A549 (cell line): ENCODE measurements around the gene DHRS4L2. TPM values are rescaled to one million over a fixed set of nuclear protein-coding genes. Genes with fewer than 3 reads are reported as not detected.

ENCODE experiments used
- ATAC-seq, 2 experiments: fragments of 200-7000 bp in 1 of 2; fragments of >200 bp in 1 of 2; cut with Nextera tagmentation in 1 of 2; cut with Tn5 transposase in 1 of 2; 3 replicates each; pipeline versions ENCODE4 v1.8.0 to v1.9.1; 2018 to 2020; ENCODE audit warnings: mild to moderate bottlenecking in 1 of 2, moderate library complexity in 1 of 2
- CTCF ChIA-PET: fragments of 300-600 bp; sonication (Branson Sonifier 250); formaldehyde crosslinking; extraction: SDS; loops from one replicate; lab custom pipeline; 2021; ENCODE audit warnings: antibody characterized with exemption, inconsistent platforms; lab: Yijun Ruan, JAX
- POLR2A ChIA-PET: fragments of 350-600 bp; formaldehyde crosslinking; extraction: SDS; loops from one replicate; lab custom pipeline; 2021; ENCODE audit warnings: antibody characterized with exemption, inconsistent platforms; lab: Yijun Ruan, JAX
- DNase-seq, 2 experiments: peaks; one replicate each; pipeline versions ENCODE4 v3.0.0 to v3.0.0-alpha.2; 2011 to 2016; ENCODE audit warnings: low read depth in 1 of 2, low spot score in 1 of 2
- FAIRE-seq: peaks from 2 replicates; lab custom pipeline; 2011; peaks lifted over from hg19 to GRCh38; lab: Jason Lieb, UNC
- H3K27ac ChIP-seq, 2 experiments: fragments of >200 bp; sonication (Bioruptor Twin); formaldehyde crosslinking; 3 replicates each; pipeline ENCODE4 v1.5.1; 2016 to 2017
- H3K4me1 ChIP-seq: fragments of >200 bp; sonication (Bioruptor Twin); formaldehyde crosslinking; 3 replicates; pipeline ENCODE4 v1.6.1; 2016
- H3K4me2 ChIP-seq: fragments of >200 bp; sonication (Bioruptor Twin); formaldehyde crosslinking; 3 replicates; pipeline ENCODE4 v1.6.1; 2016
- H3K4me3 ChIP-seq: fragments of >200 bp; sonication (Bioruptor Twin); formaldehyde crosslinking; 3 replicates; pipeline ENCODE4 v1.5.1; 2016
- H3K9me3 ChIP-seq: fragments of >200 bp; sonication (Bioruptor Twin); formaldehyde crosslinking; 3 replicates; pipeline ENCODE4 v1.6.1; 2016
- CBX8 ChIP-seq: fragments of 200-600 bp; sonication (generic); IDR thresholded peaks from 2 replicates; pipeline ENCODE4 v1.6.1; 2016
- CEBPB ChIP-seq, 2 experiments: fragments of >200 bp in 1 of 2; sonication (Bioruptor Twin) in 1 of 2; formaldehyde crosslinking in 1 of 2; IDR thresholded peaks; 2 replicates each; pipeline ENCODE4 v1.6.1; 2012 to 2016
- CHD4 ChIP-seq: fragments of 200-600 bp; sonication (generic); IDR thresholded peaks from 2 replicates; pipeline ENCODE4 v1.6.1; 2016; ENCODE audit warnings: antibody characterized with exemption, mild to moderate bottlenecking, borderline replicate concordance
- EHF ChIP-seq: fragments of 250-450 bp; sonication (Bioruptor Pico); IDR thresholded peaks from 2 replicates; pipeline ENCODE4 v1.5.0; 2020; ENCODE audit warnings: mild to moderate bottlenecking
- JUNB ChIP-seq: fragments of >200 bp; sonication (Bioruptor Twin); formaldehyde crosslinking; IDR thresholded peaks from 2 replicates; pipeline ENCODE4 v1.6.1; 2016
- NPAS2 ChIP-seq: fragments of 250-450 bp; sonication (Bioruptor Pico); IDR thresholded peaks from 2 replicates; pipeline ENCODE4 v1.8.0; 2022; ENCODE audit warnings: mild to moderate bottlenecking, moderate library complexity, borderline replicate concordance
- RCOR1 ChIP-seq: fragments of 150-350 bp; IDR thresholded peaks from 2 replicates; pipeline ENCODE4 v1.6.1; 2014; ENCODE audit warnings: antibody characterized with exemption, low read length, low read depth
- WGBS: methylation state at CpG from one replicate; pipeline ENCODE4 v1.1.6; 2017; ENCODE audit errors: missing lambda C conversion rate; 5-methylcytosine and 5-hydroxymethylcytosine counted together
- polyA plus RNA-seq, 4 experiments: library from polyadenylated mRNA; depleted of rRNA in 3 of 4; stranded (reverse); fragments of >200 nt; fragmentation: RNase III in 1 of 4; extraction: RNeasy Plus Mini Kit Qiagen cat#74134 plus additional on column Dnase treatment in 1 of 4; gene quantifications; 2 replicates in 3 of 4; 3 replicates in 1 of 4; pipeline ENCODE4 v1.2.3, GENCODE V29; 2011 to 2017
- TF ChIP-seq, protein P1 (sequence below): fragments of >200 bp; sonication (Bioruptor Twin); formaldehyde crosslinking; IDR thresholded peaks from 3 replicates; pipeline ENCODE4 v1.6.1; 2016
- TF ChIP-seq, protein P2 (sequence below): IDR thresholded peaks from 2 replicates; pipeline ENCODE4 v1.6.1; 2012

DHRS4L2 gene
- polyA plus RNA-seq, 2 of the 4 experiments (the other 2 are of a cell fraction), result 18.8 to 25.6 TPM

DNA sequence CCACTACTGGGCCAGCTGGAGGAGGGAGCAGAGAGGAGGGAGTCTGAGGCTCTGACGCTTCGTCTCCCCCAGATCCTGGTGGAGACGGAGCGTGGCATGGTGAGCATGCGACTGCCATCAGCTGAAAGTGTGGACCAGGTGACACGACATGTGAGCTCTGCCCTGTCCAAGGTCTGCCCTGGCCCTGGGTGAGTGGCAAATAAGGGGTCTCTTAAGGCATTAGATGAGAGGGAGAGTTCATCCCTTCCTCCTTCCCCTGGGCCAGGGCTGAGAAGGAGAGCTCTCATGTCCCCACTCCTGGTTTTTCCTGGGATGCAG, 65.6 kb downstream of the DHRS4L2 start (continued):
- TF ChIP-seq EHF (CRISPR knock-in tag) (no peak), CEBPB (IDR thresholded peaks at IDR 0.05) (no peak), RCOR1 (no peak)
- TF ChIP-seq, protein P1, sequence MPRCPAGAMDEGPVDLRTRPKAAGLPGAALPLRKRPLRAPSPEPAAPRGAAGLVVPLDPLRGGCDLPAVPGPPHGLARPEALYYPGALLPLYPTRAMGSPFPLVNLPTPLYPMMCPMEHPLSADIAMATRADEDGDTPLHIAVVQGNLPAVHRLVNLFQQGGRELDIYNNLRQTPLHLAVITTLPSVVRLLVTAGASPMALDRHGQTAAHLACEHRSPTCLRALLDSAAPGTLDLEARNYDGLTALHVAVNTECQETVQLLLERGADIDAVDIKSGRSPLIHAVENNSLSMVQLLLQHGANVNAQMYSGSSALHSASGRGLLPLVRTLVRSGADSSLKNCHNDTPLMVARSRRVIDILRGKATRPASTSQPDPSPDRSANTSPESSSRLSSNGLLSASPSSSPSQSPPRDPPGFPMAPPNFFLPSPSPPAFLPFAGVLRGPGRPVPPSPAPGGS, result no peak

DNA sequence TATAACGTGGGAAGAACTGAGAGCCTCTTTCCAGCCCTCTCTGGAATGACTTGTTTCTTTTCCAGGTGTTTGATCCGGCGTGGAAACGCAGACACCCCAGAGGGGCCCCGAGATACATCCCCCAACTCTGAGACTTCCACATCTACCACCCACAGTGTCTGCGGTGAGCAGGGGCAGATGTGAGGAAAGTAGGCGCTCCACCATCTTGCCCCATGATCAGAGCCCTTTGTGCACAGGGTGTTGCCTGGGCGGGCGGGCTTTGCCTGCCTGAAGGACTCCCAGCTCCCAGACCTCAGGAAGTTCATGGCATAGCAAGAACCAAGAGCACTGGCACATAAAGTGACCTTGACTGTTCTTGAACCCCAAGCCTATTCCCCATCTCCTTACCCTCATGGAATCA, 65.9 kb downstream of the DHRS4L2 start:
- Histone ChIP-seq H3K4me3 (no peak overlapping the region), H3K9me3 (no peaks in the 10 kb centered on the region), H3K4me2 (no peak overlapping the region), H3K27ac (no peak overlapping the region), H3K4me1 (peaks cover 10% of the 10 kb centered on the region; the same call in 2 of the 3 replicates)
- FAIRE-seq, result no peak
- WGBS, result 56% methylated on average over 9 of the region's 9 CpGs
- POLR2A ChIA-PET, result interaction anchor here (1.3 to 1.6 kb wide), 2 partner anchors 39 to 188 kb away, joined by 3 to 9 read pairs; partner anchors contain the start of genes PCK2 and TINF2
- DNase-seq, result no peak
- CTCF ChIA-PET, result interaction anchor here (1.2 to 15.8 kb wide), 6 partner anchors 12 to 242 kb away, joined by 4 to 405 read pairs (median 60); partner anchors contain the start of genes PCK2 and PSME1
- ATAC-seq, result no peak
- no peak for TF ChIP-seq CHD4
- no peak for TF ChIP-seq CBX8
- no peak for TF ChIP-seq JUNB
- TF ChIP-seq, protein P2, sequence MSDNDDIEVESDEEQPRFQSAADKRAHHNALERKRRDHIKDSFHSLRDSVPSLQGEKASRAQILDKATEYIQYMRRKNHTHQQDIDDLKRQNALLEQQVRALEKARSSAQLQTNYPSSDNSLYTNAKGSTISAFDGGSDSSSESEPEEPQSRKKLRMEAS, result no peak
- TF ChIP-seq NPAS2, result no peak

Other genes starting within 250 kb of the DHRS4L2 start
- gene DHRS4, start 35.2 kb upstream of the DHRS4L2 start, polyA plus RNA-seq (2011; rRNA removed), result 26.5 and 28.5 TPM in 2 replicates
- 60.9 to 64.8 TPM (median 62.7 TPM) in 3 replicates for gene DHRS4, start 35.2 kb upstream of the DHRS4L2 start, polyA plus RNA-seq (2017; fragmentation: RNase III; extraction: RNeasy Plus Mini Kit Qiagen cat#74134 plus additional on column Dnase treatment)
- 0.45 and 0.79 TPM in 2 replicates for gene CARMIL3, start 63.1 kb downstream of the DHRS4L2 start, polyA plus RNA-seq (2011; rRNA removed)
- 0.60 to 0.98 TPM (median 0.94 TPM) in 3 replicates for gene CARMIL3, start 63.1 kb downstream of the DHRS4L2 start, polyA plus RNA-seq (2017; fragmentation: RNase III; extraction: RNeasy Plus Mini Kit Qiagen cat#74134 plus additional on column Dnase treatment)
- not detected in 2 replicates for gene CPNE6, start 82.6 kb downstream of the DHRS4L2 start, polyA plus RNA-seq (2011; rRNA removed)
- gene CPNE6, start 82.6 kb downstream of the DHRS4L2 start, polyA plus RNA-seq (2017; fragmentation: RNase III; extraction: RNeasy Plus Mini Kit Qiagen cat#74134 plus additional on column Dnase treatment), result not detected in 3 replicates
- gene PCK2, start 105.4 kb downstream of the DHRS4L2 start, polyA plus RNA-seq (2011; rRNA removed), result 52.1 and 60.2 TPM in 2 replicates
- 16.9 to 20.7 TPM (median 18.8 TPM) in 3 replicates for gene PCK2, start 105.4 kb downstream of the DHRS4L2 start, polyA plus RNA-seq (2017; fragmentation: RNase III; extraction: RNeasy Plus Mini Kit Qiagen cat#74134 plus additional on column Dnase treatment)
- 27.9 and 30.2 TPM in 2 replicates for gene DCAF11, start 125.8 kb downstream of the DHRS4L2 start, polyA plus RNA-seq (2011; rRNA removed)
- 22.2 to 31.4 TPM (median 30.7 TPM) in 3 replicates for gene DCAF11, start 125.8 kb downstream of the DHRS4L2 start, polyA plus RNA-seq (2017; fragmentation: RNase III; extraction: RNeasy Plus Mini Kit Qiagen cat#74134 plus additional on column Dnase treatment)
- 0.86 and 0.97 TPM in 2 replicates for gene NRL, start 126.0 kb downstream of the DHRS4L2 start, polyA plus RNA-seq (2011; rRNA removed)
- gene NRL, start 126.0 kb downstream of the DHRS4L2 start, polyA plus RNA-seq (2017; fragmentation: RNase III; extraction: RNeasy Plus Mini Kit Qiagen cat#74134 plus additional on column Dnase treatment), result 0.84 to 0.93 TPM (median 0.88 TPM) in 3 replicates
- 0.06 TPM in 1 of 2 replicates, not detected in the other for gene FITM1, start 141.7 kb downstream of the DHRS4L2 start, polyA plus RNA-seq (2011; rRNA removed)
- gene FITM1, start 141.7 kb downstream of the DHRS4L2 start, polyA plus RNA-seq (2017; fragmentation: RNase III; extraction: RNeasy Plus Mini Kit Qiagen cat#74134 plus additional on column Dnase treatment), result 0.36 TPM in 1 of 3 replicates, not detected in the others
- 77.3 and 83.6 TPM in 2 replicates for gene PSME1, start 147.3 kb downstream of the DHRS4L2 start, polyA plus RNA-seq (2011; rRNA removed)
- gene PSME1, start 147.3 kb downstream of the DHRS4L2 start, polyA plus RNA-seq (2017; fragmentation: RNase III; extraction: RNeasy Plus Mini Kit Qiagen cat#74134 plus additional on column Dnase treatment), result 124 to 139 TPM (median 134 TPM) in 3 replicates
- gene EMC9, start 152.7 kb downstream of the DHRS4L2 start, polyA plus RNA-seq (2011; rRNA removed), result 20.7 and 21.5 TPM in 2 replicates
- gene EMC9, start 152.7 kb downstream of the DHRS4L2 start, polyA plus RNA-seq (2017; fragmentation: RNase III; extraction: RNeasy Plus Mini Kit Qiagen cat#74134 plus additional on column Dnase treatment), result 46.5 to 51.7 TPM (median 48.5 TPM) in 3 replicates
- gene PSME2, start 157.7 kb downstream of the DHRS4L2 start, polyA plus RNA-seq (2011; rRNA removed), result 137 and 168 TPM in 2 replicates
- gene PSME2, start 157.7 kb downstream of the DHRS4L2 start, polyA plus RNA-seq (2017; fragmentation: RNase III; extraction: RNeasy Plus Mini Kit Qiagen cat#74134 plus additional on column Dnase treatment), result 144 to 193 TPM (median 161 TPM) in 3 replicates
- gene RNF31, start 158.6 kb downstream of the DHRS4L2 start, polyA plus RNA-seq (2011; rRNA removed), result 5.7 and 19.1 TPM in 2 replicates
- gene RNF31, start 158.6 kb downstream of the DHRS4L2 start, polyA plus RNA-seq (2017; fragmentation: RNase III; extraction: RNeasy Plus Mini Kit Qiagen cat#74134 plus additional on column Dnase treatment), result 20.2 to 25.3 TPM (median 20.8 TPM) in 3 replicates
- gene IRF9, start 172.3 kb downstream of the DHRS4L2 start, polyA plus RNA-seq (2011; rRNA removed), result 23.1 and 30.2 TPM in 2 replicates
- 14.4 to 24.2 TPM (median 19.0 TPM) in 3 replicates for gene IRF9, start 172.3 kb downstream of the DHRS4L2 start, polyA plus RNA-seq (2017; fragmentation: RNase III; extraction: RNeasy Plus Mini Kit Qiagen cat#74134 plus additional on column Dnase treatment)
- gene REC8, start 183.2 kb downstream of the DHRS4L2 start, polyA plus RNA-seq (2011; rRNA removed), result 1.9 and 2.8 TPM in 2 replicates
- gene REC8, start 183.2 kb downstream of the DHRS4L2 start, polyA plus RNA-seq (2017; fragmentation: RNase III; extraction: RNeasy Plus Mini Kit Qiagen cat#74134 plus additional on column Dnase treatment), result 4.2 to 5.1 TPM (median 4.4 TPM) in 3 replicates
- 37.1 and 45.3 TPM in 2 replicates for gene IPO4, start 199.9 kb downstream of the DHRS4L2 start, polyA plus RNA-seq (2011; rRNA removed)
- gene IPO4, start 199.9 kb downstream of the DHRS4L2 start, polyA plus RNA-seq (2017; fragmentation: RNase III; extraction: RNeasy Plus Mini Kit Qiagen cat#74134 plus additional on column Dnase treatment), result 86.1 to 95.8 TPM (median 91.7 TPM) in 3 replicates
- gene TM9SF1, start 206.5 kb downstream of the DHRS4L2 start, polyA plus RNA-seq (2011; rRNA removed), result 48.0 and 74.9 TPM in 2 replicates
- 51.5 to 62.2 TPM (median 60.1 TPM) in 3 replicates for gene TM9SF1, start 206.5 kb downstream of the DHRS4L2 start, polyA plus RNA-seq (2017; fragmentation: RNase III; extraction: RNeasy Plus Mini Kit Qiagen cat#74134 plus additional on column Dnase treatment)
- 0.09 TPM in 1 of 2 replicates, not detected in the other for gene TSSK4, start 216.8 kb downstream of the DHRS4L2 start, polyA plus RNA-seq (2011; rRNA removed)
- gene TSSK4, start 216.8 kb downstream of the DHRS4L2 start, polyA plus RNA-seq (2017; fragmentation: RNase III; extraction: RNeasy Plus Mini Kit Qiagen cat#74134 plus additional on column Dnase treatment), result 0.13 TPM in 1 of 3 replicates, not detected in the others
- gene CHMP4A, start 224.6 kb downstream of the DHRS4L2 start, polyA plus RNA-seq (2011; rRNA removed), result 74.9 and 102 TPM in 2 replicates
- 112 to 124 TPM (median 117 TPM) in 3 replicates for gene CHMP4A, start 224.6 kb downstream of the DHRS4L2 start, polyA plus RNA-seq (2017; fragmentation: RNase III; extraction: RNeasy Plus Mini Kit Qiagen cat#74134 plus additional on column Dnase treatment)
- 31.8 and 38.6 TPM in 2 replicates for gene MDP1, start 227.1 kb downstream of the DHRS4L2 start, polyA plus RNA-seq (2011; rRNA removed)
- gene MDP1, start 227.1 kb downstream of the DHRS4L2 start, polyA plus RNA-seq (2017; fragmentation: RNase III; extraction: RNeasy Plus Mini Kit Qiagen cat#74134 plus additional on column Dnase treatment), result 21.0 to 21.6 TPM (median 21.4 TPM) in 3 replicates
- gene NEDD8, start 243.4 kb downstream of the DHRS4L2 start, polyA plus RNA-seq (2011; rRNA removed), result 381 and 433 TPM in 2 replicates
- 561 to 594 TPM (median 589 TPM) in 3 replicates for gene NEDD8, start 243.4 kb downstream of the DHRS4L2 start, polyA plus RNA-seq (2017; fragmentation: RNase III; extraction: RNeasy Plus Mini Kit Qiagen cat#74134 plus additional on column Dnase treatment)
- 91.7 and 108 TPM in 2 replicates for gene GMPR2, start 244.0 kb downstream of the DHRS4L2 start, polyA plus RNA-seq (2011; rRNA removed)
- gene GMPR2, start 244.0 kb downstream of the DHRS4L2 start, polyA plus RNA-seq (2017; fragmentation: RNase III; extraction: RNeasy Plus Mini Kit Qiagen cat#74134 plus additional on column Dnase treatment), result 64.8 to 71.2 TPM (median 70.0 TPM) in 3 replicates